ENCODE data around the gene PYY.

DNA sequence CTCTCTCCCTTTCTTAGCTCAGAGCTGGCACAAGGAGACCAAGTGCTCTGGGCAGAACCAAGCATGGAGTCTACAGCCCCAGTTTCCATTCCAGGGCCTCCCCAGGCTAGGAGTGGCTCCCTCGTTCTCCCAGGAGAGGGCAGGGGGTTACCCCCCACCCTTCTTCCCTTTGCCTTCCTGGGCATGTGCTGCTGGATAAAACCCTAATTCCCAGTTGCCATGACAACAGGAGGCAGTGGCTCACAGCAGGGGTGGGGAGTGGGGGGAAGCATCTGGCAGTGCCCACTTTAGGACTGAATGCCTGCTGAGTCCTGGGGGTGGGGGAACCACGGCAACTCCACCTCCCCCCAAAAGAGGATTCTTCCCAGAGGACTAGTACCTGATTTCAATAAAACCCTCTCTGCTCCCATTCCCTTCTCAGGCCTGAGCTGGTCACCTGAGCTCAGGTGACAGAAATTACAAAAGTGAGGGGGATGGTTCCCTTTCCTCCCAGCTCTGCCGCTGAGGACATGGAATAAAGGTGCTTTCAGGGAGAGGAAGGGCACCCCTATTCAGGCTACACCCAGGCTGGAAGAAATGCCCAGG lies 48.2 kb downstream of the PYY start:
- TF ChIP-seq, protein P1, sequence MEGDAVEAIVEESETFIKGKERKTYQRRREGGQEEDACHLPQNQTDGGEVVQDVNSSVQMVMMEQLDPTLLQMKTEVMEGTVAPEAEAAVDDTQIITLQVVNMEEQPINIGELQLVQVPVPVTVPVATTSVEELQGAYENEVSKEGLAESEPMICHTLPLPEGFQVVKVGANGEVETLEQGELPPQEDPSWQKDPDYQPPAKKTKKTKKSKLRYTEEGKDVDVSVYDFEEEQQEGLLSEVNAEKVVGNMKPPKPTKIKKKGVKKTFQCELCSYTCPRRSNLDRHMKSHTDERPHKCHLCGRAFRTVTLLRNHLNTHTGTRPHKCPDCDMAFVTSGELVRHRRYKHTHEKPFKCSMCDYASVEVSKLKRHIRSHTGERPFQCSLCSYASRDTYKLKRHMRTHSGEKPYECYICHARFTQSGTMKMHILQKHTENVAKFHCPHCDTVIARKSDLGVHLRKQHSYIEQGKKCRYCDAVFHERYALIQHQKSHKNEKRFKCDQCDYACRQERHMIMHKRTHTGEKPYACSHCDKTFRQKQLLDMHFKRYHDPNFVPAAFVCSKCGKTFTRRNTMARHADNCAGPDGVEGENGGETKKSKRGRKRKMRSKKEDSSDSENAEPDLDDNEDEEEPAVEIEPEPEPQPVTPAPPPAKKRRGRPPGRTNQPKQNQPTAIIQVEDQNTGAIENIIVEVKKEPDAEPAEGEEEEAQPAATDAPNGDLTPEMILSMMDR (IDR thresholded peaks at IDR 0.05), result no peak
- no peak for TF ChIP-seq POLR2A (IDR thresholded peaks at IDR 0.05)

Data from suprapubic skin (tissue), 3 donors.